ENCODE measurements around the gene SMIM43.
"Not testable (repeated sequence)": the region's sequence is repeated elsewhere in the genome, so short reads cannot be mapped to it uniquely, and the experiment has no call there.

Gene SMIM43

DNA sequence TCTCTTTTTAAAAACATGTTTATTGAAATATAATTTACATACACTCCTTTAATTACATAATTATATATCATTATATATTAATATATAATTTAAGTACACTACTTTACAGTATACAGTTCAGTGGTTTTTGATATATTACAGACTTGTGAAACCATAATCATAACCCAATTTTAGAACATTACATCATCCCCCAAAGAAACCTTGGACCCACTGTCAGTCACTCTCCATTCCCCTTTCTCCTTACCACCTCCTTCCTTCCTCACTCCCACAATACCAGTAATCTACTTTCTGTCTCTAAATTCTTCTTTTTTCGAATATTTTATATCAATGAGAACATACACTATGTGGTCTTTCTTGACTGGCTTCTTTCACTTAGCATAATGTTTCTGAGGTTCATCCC is 18.2 kb upstream of the SMIM43 start:
- DNase-seq (ENCODE audit: low spot score): no peak

DNA sequence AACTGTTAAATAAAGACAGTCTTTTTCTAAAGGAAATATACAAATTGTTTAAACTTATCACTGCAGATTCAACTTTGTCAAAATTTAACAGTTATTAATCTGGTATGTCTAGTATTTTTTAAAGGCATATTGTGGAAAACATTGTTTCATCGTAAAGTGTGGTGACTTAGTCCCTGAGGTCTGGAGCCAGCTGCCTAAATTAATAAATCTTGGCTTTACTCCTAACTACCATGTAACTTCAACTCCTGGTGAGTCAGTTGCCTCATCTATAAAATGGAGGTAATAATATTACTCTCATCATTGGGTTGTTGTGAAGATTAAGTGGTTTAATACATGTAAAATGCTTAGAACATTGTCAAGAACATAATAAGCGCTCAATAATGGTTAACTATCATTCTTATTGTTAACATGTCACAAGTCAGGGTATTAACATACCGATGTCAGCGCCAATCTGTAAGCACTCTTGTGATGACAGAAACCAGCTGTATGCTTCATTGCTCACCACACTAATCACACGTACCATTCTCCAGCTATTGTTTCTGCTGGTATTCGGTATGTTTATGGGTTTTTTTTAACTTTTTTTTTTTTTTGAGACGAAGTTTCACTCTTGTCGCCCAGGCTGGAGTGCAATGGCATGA is 14.1 kb upstream of the SMIM43 start:
- DNase-seq (ENCODE audit: low spot score): no peak

DNA sequence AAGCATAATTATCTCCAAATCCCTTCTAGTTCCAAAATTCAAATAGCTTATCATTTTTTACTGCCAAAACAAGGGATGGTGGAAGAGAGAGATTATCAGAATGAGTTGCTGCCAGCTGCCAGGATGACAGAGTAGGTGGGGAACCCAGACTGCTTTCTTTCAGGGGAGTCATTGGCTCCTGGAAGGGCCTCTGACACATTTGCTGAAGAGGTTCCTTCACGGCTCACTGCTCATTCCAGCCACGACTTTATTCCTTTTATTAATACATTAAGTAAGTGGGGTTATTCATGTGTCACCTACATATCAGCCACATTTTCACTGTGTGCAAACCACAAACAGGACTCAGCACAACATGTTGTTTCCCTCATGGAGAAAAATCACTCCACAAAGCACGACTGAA is 12.7 kb upstream of the SMIM43 start:
- DNase-seq (ENCODE audit: low spot score): peak; percentile 71

DNA sequence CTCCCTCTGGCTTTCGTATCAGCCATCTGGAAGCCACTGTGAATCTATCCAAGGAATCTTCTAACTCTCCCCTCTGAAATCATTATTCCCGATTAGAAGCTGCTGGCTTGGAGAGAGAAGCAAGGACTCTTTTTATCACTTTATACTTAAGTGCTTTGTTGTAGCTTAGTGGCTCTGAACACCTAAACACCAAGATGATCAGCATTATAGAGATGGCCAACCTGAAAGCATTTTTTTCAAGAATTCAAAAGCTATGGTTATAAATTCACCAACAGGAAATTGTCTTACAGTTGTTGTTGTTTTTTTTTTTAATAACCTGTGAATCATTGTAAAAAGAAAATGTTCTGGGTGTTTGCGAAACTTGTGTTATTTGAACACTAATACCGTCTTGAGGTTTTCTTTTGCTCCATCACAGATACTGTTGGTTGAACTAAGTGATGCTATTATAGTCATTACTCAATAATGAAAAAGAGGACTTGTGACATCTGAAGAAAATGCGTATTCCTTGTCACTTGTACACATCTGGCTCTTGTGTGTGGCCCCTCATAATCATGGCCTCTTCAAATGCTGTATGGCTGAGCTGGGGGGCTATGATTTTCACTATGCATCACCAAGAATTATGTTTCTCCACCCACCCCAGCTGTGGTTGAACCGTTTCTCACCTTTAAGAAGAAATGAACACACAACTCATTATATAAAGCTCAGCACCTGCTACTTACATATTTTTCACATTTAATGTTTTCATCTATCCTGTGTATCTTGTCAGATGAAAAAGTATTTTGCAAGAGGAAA is 11.8 kb upstream of the SMIM43 start:
- no peak for DNase-seq (ENCODE audit: low spot score)

DNA sequence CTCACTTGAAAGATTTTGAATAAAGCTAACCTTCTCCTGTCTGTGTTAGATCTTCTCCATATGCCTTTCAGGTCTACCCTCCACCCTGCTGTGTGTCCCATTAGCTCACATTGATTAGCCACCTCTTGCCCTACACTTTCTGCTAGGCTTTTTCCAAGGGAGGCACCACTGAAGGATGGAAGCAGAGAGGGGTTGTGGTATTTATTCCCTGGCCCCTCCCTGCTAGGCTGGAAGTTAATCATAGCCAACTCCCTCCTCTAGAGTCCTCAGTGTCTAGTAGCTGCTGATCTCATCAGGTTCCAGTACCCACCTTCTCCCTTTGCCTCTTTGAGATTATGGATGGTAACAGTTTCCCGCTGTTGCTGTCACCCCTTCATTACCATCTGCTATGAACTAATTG is 8.9 kb upstream of the SMIM43 start:
- DNase-seq (ENCODE audit: low spot score): no peak

DNA sequence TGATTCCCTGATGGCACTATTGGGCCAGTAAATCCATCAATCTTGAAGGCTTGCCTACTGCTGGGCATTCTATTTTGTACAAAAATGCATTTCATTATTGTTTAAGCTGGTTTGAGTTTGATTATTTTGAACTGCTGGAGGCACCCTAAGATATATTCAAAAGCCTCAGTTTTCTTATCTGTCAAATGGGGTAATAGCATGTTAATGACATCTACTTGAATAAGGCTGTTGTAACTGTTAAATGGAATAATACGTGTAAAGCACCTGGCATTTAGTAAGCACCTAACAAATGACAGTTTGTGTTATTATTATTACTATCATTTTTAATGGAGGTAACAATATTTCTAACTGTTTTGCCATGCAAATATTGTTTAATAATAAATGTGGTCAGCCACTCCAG is 6.9 kb upstream of the SMIM43 start:
- no peak for DNase-seq (ENCODE audit: low spot score)

DNA sequence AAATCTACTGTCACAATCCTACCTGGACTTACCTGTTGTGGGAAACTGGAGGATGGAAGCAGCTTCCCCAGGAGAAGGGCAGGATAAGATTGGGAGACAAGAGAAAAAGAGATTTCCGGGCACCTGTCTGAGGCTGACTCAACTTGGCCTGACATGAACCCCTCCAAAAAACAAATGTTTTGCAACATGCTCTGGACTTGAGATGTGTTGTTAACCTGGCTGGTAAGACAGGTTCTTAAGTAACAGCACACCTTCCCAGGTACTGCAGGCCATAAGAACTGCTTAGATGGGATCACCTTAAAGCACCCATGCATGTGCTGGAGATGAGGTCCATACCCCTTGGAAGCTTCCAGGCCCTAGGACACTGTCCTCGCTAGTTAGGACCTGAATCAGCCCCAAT is 4.4 kb upstream of the SMIM43 start:
- no peak for DNase-seq (ENCODE audit: low spot score)

DNA sequence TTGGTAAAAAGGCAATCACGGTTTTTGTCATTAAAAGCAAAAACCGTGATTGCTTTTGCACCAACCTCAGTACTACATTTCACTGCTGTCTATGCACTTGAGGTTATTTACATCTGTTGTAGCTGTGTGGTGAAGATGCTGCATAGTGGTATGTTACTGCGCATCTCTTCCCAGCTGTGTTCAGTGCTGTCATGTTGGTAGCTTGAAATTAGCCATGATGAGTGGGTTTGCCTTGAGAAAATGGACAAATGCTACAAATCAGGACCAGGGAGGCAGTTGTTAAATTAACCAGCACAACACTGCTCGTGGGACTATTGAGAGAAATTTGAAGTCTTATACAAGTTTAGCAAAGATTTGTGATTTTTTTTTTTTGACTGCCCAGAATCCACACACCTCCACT is 2.2 kb upstream of the SMIM43 start:
- no peak for DNase-seq (ENCODE audit: low spot score)

DNA sequence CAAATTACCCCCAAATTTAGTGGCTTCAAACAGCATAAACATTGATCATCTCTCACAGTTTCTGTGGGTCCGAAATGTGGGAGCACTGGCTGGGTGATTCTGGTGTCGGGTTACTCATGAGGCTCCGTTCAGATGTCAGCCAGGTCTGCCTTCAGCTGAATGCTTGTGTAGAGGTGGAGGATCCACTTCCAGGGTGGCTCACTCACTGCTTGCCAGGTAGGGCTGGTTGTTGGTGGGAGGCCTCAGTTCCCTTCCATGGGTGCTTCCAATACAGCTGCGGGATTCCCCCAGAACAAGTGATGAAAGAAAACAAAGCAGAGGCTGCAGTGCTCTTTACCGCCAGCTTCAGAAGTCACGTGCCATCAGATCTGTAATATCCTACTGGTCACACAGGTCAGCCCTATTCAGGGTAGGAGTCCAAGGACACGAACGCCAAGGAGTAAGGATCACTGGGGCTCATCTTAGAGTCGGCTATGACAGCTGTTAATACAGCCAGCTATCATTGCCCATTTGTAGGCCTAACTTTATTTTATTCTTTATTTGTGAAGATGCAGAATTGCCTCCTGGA is 1.1 kb upstream of the SMIM43 start:
- DNase-seq (ENCODE audit: low spot score): no peak

DNA sequence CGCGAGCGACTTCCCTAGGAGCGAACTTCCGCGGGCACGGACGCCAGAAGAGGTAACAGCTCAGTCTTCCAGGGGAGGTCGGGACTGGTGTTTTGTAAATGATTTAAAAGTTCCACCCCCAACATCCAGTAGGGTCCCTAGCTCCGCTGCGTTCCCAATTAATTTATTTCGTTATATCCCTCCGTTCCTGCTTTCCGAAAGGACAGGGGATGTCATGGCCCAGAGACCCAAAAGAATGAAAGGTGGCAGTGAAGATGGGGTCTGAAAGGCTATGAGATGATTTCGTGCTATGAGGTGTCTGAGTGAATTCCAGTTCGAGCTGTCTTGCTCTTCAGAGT is 373 bp upstream of the SMIM43 start:
- DNase-seq (ENCODE audit: low spot score): no peak

DNA sequence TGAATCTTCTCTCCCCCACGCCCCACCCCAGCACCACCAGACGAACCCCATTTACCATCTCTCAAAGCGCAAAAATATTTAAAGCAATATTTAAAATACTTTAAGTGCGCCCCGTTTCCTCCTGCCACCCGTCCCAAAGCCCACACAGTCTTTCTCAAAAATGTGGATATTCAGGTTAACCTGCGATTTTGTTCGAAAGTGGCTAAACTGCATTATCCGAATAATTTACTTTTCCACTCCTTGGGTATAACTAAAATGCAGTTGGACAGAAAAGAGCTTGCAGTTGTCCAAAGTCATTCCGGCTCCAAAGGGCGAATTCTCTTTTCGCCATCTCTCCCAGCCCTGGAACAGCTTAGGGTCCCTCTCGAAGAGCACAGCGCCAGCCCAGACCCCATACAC is 662 bp downstream of the SMIM43 start:
- no peak for DNase-seq (ENCODE audit: low spot score)

DNA sequence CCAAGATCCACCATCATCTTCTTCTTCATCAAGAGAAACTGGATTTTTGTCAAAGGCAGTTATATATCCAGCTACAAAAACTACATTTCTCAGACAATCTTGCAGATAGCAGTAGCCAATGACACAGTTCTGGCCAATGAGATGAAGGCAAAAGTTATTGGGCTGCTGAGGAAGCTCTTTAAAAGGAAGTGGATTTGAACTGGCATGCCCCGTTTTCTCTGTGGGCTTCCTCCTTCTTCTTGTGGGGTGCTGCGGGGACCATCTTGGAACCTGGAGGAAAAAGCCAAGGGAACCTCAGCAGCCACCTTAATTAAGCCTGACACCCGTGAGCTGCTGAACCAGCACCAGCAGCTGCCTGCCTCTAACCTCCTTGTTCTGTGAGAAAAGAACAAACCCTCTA is 4.8 kb downstream of the SMIM43 start:
- no peak for DNase-seq (ENCODE audit: low spot score)

DNA sequence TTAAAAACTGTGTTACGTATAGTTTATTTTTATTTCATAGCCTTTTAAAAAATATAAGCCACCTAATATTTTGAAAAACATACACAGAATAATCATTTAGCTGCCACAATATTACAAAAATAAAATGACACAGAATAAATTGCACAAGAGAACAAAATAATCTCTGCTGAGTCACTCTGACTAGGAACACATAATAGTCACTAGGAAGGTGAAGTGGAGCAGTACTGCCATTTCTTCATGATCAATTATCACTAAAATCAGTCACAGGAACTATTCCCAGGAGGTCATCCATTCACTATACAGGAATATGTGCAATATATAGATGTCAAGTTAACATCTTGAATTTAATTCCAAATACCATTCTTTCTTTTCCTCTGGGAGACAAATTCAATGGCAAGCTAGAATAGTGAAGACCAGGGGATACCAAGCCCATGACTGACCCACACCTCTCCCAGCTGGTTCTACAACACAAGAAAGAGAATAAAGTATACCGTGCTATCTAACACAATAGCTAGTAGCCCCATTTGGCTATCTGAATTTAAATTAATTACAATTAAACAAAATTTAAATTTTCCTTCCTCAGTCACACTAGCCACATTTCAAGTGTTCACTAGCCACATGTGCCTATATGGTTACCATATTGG is 5.9 kb downstream of the SMIM43 start:
- no peak for DNase-seq (ENCODE audit: low spot score)

DNA sequence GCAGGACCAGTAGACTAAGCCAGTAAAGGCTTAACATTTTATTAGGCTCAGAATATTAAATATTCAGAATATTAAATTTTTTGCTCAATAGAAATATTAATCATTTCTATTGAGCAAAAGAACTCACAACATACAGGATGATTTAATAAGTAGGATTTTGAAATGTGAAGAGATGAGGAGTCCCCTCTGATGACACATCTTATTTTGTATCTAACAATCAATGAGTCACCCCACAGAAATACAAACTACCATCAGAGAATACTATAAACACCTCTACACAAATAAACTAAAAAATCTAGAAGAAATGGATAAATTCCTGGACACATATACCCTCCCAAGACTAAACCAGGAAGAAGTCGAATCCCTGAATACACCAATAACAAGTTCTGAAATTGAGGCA is 12.8 kb downstream of the SMIM43 start:
- not testable (repeated sequence) for DNase-seq (ENCODE audit: low spot score)

DNA sequence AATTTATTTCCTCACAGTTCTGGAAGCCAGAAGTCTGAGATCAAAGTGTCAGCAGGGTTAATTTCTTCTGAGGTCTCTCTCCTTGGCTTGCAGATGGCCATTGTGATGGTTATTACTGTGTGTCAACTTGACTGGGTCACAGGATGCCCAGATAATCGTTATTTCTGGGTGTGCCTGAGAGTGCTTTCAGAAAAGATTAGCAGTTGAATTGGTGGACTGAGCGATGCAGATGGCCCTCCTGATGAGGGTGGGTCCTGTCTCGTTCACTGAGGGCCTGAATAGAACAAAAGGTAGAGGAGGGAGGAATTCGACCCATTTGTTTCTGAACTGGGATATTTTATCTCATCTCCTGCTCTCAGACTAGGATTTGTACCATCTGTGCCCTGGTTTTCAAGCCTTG is 15.7 kb downstream of the SMIM43 start:
- no peak for DNase-seq (ENCODE audit: low spot score)

DNA sequence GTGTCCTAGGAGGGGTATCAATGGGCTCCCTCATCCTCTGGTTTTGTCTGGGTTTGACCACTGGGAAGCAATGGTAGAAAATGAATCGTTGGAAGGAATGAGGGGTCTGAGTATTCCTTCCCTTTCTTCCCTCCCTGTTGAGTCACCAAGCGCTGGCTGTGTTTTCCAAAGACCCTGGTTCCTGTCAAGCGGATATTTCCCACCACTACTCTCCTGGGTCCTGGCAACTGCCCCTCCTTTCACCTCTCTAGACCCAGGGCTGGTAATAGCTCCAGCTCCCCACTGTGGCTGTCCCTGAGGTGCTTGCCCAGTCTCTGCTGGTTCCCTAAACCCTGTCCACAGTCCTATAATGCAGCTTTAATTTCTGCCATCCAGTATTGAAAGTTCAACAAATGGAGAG is 22.2 kb downstream of the SMIM43 start:
- no peak for DNase-seq (ENCODE audit: low spot score)

DNA sequence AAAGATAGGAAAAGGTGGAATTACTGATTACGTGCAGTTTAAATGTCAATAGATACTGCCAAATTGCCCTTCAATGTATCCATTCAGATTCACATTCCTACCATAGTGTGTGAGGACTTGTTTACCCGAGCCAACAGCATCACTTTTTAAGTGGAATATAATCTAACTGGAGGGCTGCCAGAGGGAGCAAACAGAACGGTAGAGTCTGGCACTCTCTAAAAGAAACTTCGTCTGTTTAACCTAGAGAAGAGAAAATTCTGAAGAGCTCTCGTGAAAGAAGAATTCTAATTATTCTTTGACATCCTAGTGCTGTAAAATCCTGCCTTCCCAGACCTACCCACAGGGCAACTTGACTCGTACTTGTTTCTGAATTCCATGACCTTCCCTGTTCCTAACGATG is 23.2 kb downstream of the SMIM43 start:
- no peak for DNase-seq (ENCODE audit: low spot score)

DNA sequence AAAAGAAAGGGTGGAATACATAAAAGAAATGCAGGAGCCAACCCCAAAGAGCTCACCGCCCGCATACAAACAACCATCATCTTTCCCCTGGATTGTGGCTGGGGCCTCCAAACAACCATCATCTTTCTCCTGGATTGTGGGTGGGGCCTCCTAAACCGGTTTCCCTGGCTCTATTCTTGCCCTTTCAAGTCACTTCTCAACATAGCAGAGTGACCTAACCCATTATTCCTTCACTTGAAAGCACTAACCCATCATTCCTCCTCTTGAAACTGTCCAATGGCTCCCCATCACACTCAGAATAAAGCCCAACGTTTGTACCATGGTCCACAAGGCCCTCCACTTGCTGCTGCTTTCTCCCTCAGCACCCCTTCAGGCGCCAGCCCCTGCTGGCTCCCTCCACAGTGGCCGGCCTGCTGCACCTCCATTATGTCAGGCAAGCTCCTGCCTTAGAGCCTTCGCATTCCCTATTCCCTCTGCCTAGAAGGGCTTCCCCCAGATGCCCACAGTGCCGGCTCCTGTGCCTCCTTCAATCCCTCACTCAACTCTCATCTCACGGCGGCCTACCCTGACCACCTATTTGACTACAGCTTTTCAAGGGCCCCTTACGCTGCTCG is 24.1 kb downstream of the SMIM43 start:
- DNase-seq (ENCODE audit: low spot score): no peak

DNA sequence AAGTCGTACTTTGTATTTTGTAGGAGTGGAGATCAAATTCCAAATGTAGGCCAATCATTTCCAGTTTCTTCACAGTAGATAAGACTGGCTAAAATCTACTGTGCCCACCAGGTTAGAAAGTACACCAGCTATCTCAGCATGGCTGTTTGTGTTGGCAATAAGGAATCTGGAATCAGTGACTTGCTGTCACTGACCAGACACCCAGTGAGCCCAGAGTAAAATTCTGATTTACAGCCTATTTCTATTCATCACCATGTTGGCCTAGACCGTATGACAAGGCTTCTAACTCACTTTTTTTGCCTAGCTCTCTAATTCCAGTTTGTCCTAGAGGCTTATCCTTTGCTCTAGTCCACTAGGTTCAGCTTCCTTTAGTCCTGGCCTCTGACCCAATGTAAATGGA is 25.4 kb downstream of the SMIM43 start:
- no peak for DNase-seq (ENCODE audit: low spot score)

DNA sequence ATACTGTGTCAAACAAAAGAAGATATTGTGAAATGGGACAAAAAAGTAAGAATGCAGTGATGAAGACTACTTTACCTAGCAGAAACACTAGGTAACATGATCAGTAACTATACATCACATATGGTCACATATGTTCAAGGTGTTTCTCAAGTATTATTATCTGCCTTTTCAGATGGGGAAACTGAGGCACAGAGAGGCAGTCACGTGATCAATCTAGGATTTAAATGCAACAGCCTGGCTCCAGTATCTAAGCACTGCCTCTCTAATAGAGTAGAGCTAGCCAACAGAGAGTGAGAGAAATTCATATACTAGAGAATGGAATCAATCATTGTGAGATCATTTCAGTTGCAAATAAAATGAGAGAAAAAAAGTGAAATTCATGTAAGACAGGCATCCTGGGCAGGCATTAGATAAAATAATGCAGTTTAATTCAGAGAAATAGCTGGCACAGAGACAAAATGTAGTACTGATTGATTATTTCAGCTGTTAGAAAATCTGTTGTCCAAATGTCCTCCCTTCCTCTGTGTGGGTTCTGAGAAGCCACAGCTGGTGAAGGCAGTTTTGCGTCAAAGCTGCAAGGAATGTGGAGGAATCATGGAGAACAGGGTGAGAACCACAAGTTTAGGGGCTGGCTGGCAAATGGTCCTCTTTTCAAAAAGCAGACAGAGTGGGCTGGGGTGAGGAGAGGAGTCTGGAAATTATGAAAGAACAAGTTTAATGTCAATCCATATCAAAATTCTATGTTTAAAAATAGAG is 26.0 kb downstream of the SMIM43 start:
- no peak for DNase-seq (ENCODE audit: low spot score)

DNA sequence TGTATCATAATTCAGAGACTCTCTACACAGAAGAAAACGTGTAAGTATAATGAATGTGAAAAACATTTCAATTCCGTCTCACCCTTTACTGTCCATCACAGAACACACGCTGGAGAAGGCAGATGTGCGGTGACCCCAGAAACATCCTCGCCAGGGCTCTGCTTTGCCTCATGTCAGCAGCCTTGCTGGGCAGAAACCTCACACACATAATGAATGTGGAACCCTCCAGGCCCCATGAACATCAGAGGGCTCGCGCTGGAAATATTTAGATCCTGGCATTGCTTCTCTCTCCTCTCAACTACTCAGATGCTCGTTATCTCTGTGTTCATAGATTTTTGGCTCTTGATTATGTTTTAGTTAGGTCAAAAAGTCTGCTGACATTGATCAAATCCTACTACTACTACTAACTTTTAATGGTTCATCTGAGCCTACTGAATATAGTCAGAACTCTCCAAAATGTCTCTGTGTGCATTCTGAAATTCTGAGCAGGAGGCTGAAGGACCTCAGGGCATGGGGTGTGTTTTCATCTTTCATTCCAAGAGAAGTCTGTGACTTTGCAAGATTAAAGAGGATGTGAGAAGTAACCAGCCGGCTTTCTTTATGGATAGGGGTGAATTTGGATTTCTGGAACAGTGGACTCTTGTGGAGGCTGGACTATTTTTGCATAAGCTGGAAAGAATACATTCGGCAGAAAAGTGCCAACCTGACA is 27.0 kb downstream of the SMIM43 start:
- no peak for DNase-seq (ENCODE audit: low spot score)
